ENCODE results near the gene SPATA3.

Gene SPATA3

GRCh38 chr2:230996661-230997060 is 740 bp downstream of the SPATA3 start:
- Mint-ChIP-seq H3K27me3 (ENCODE audit: low read depth) (peaks cover 29% of the 10 kb centered on the region), H3K4me1 (no peaks in the 10 kb centered on the region), H3K27ac (no peak overlapping the region), H3K9me3 (no peaks in the 10 kb centered on the region), H3K36me3 (ENCODE audit: low read depth) (no peaks in the 10 kb centered on the region), H3K4me3 (no peak overlapping the region)
- TF ChIP-seq CTCF (IDR thresholded peaks at IDR 0.05; ENCODE audit: unreplicated experiment in 3 of 3), result no peak

GRCh38 chr2:230998882-230999281 is 3.0 kb downstream of the SPATA3 start:
- Mint-ChIP-seq H3K4me3 (no peak overlapping the region), H3K4me1 (no peaks in the 10 kb centered on the region), H3K36me3 (ENCODE audit: low read depth) (no peaks in the 10 kb centered on the region), H3K9me3 (no peaks in the 10 kb centered on the region), H3K27me3 (ENCODE audit: low read depth) (peaks cover 43% of the 10 kb centered on the region), H3K27ac (no peak overlapping the region)
- TF ChIP-seq CTCF (IDR thresholded peaks at IDR 0.05; ENCODE audit: unreplicated experiment in 3 of 3), result no peak

GRCh38 chr2:230999477-230999876 is 3.6 kb downstream of the SPATA3 start:
- no peak overlapping the region for H3K4me3 Mint-ChIP-seq
- no peaks in the 10 kb centered on the region for H3K9me3 Mint-ChIP-seq
- H3K36me3 Mint-ChIP-seq (ENCODE audit: low read depth), result no peaks in the 10 kb centered on the region
- TF ChIP-seq CTCF (IDR thresholded peaks at IDR 0.05; ENCODE audit: unreplicated experiment in 3 of 3), result no peak
- no peaks in the 10 kb centered on the region for H3K4me1 Mint-ChIP-seq
- peaks cover 48% of the 10 kb centered on the region for H3K27me3 Mint-ChIP-seq (ENCODE audit: low read depth)
- no peak overlapping the region for H3K27ac Mint-ChIP-seq

- Mint-ChIP-seq H3K36me3 (ENCODE audit: low read depth) (peaks cover 6% of the 10 kb centered on the region), H3K4me3 (no peak overlapping the region), H3K27ac (no peak overlapping the region), H3K27me3 (ENCODE audit: low read depth) (peaks cover 54% of the 10 kb centered on the region), H3K9me3 (peaks cover 3% of the 10 kb centered on the region), H3K4me1 (no peaks in the 10 kb centered on the region)
- TF ChIP-seq CTCF (IDR thresholded peaks at IDR 0.05; ENCODE audit: unreplicated experiment in 3 of 3), result no peak
These were observed 4.4 kb downstream of the SPATA3 start for GRCh38 chr2:231000211-231000904.

- peaks cover 54% of the 10 kb centered on the region for H3K27me3 Mint-ChIP-seq (ENCODE audit: low read depth)
- TF ChIP-seq CTCF (IDR thresholded peaks at IDR 0.05; ENCODE audit: unreplicated experiment in 3 of 3), result no peak
These were observed 5.1 kb downstream of the SPATA3 start for GRCh38 chr2:231001036-231001435.

GRCh38 chr2:231001921-231002320 is 6.0 kb downstream of the SPATA3 start:
- Mint-ChIP-seq H3K27me3 (ENCODE audit: low read depth) (peaks cover 54% of the 10 kb centered on the region), H3K36me3 (ENCODE audit: low read depth) (peaks cover 9% of the 10 kb centered on the region), H3K27ac (no peak overlapping the region), H3K9me3 (peaks cover 6% of the 10 kb centered on the region), H3K4me1 (no peaks in the 10 kb centered on the region), H3K4me3 (no peak overlapping the region)
- no peak for TF ChIP-seq CTCF (IDR thresholded peaks at IDR 0.05; ENCODE audit: unreplicated experiment in 3 of 3)

More at GRCh38 chr2:231001036-231001435, 5.1 kb downstream of the SPATA3 start:
- Mint-ChIP-seq H3K27ac (no peak overlapping the region), H3K4me3 (no peak overlapping the region), H3K4me1 (no peaks in the 10 kb centered on the region), H3K9me3 (peaks cover 6% of the 10 kb centered on the region), H3K36me3 (ENCODE audit: low read depth) (peaks cover 9% of the 10 kb centered on the region)
